ENCODE measurements around the gene HDAC8. TPM values are rescaled to one million over a fixed set of nuclear protein-coding genes. Genes with fewer than 3 reads are reported as not detected.

HDAC8 gene
- total and polyA plus RNA-seq, 9 of the 15 experiments (the other 6 are each of a cell fraction or from before 2014, with no cell fraction given): 18.9 to 53.8 (median 28.7) TPM

- TF ChIP-seq ATF2 (CRISPR knock-in tag; IDR thresholded peaks at IDR 0.05) (no peak), THRB (CRISPR knock-in tag; conservative IDR thresholded peaks at IDR 0.05) (no peak), ARID2 (IDR thresholded peaks at IDR 0.05) (no peak), CREBBP (IDR thresholded peaks at IDR 0.05; ENCODE audit: low read depth, low read length) (no peak), ZKSCAN3 (CRISPR knock-in tag; IDR thresholded peaks at IDR 0.05) (no peak), ZNF695 (CRISPR knock-in tag; IDR thresholded peaks at IDR 0.05) (no peak), SMARCA4 (IDR thresholded peaks at IDR 0.05) (0 out of 2 replicates have a peak, but pooled peaks have one; percentile 40), ARNT (IDR thresholded peaks at IDR 0.05) (no peak), SIN3A (IDR thresholded peaks at IDR 0.05; ENCODE audit: borderline replicate concordance in 2 of 2, control insufficient read depth in 1 of 2, low read depth in 2 of 2, low read length in 2 of 2) (no peak), SRSF7 (optimal IDR thresholded peaks at IDR 0.05; ENCODE audit: low read depth, low read length) (no peak), TCF15 (CRISPR knock-in tag; IDR thresholded peaks at IDR 0.05) (no peak), U2AF1 (optimal IDR thresholded peaks at IDR 0.05; ENCODE audit: low read depth, low read length) (no peak), ELK3 (CRISPR knock-in tag; IDR thresholded peaks at IDR 0.05) (no peak), ATF7 (IDR thresholded peaks at IDR 0.05) (no peak), ZNF785 (CRISPR knock-in tag; IDR thresholded peaks at IDR 0.05) (no peak), ZNF175 (CRISPR knock-in tag; IDR thresholded peaks at IDR 0.05; ENCODE audit: low read depth) (no peak), ZNF778 (CRISPR knock-in tag; IDR thresholded peaks at IDR 0.05) (no peak), HDAC6 (IDR thresholded peaks at IDR 0.05; ENCODE audit: low read depth, low read length) (no peak), SNRNP70 (optimal IDR thresholded peaks at IDR 0.05; ENCODE audit: low read depth, low read length) (no peak), ZFP36 (IDR thresholded peaks at IDR 0.05; ENCODE audit: low read depth, low read length, partially characterized antibody) (no peak), TAL1 (IDR thresholded peaks at IDR 0.05) (peak; percentile 67)
- TF ChIP-seq, protein P1, sequence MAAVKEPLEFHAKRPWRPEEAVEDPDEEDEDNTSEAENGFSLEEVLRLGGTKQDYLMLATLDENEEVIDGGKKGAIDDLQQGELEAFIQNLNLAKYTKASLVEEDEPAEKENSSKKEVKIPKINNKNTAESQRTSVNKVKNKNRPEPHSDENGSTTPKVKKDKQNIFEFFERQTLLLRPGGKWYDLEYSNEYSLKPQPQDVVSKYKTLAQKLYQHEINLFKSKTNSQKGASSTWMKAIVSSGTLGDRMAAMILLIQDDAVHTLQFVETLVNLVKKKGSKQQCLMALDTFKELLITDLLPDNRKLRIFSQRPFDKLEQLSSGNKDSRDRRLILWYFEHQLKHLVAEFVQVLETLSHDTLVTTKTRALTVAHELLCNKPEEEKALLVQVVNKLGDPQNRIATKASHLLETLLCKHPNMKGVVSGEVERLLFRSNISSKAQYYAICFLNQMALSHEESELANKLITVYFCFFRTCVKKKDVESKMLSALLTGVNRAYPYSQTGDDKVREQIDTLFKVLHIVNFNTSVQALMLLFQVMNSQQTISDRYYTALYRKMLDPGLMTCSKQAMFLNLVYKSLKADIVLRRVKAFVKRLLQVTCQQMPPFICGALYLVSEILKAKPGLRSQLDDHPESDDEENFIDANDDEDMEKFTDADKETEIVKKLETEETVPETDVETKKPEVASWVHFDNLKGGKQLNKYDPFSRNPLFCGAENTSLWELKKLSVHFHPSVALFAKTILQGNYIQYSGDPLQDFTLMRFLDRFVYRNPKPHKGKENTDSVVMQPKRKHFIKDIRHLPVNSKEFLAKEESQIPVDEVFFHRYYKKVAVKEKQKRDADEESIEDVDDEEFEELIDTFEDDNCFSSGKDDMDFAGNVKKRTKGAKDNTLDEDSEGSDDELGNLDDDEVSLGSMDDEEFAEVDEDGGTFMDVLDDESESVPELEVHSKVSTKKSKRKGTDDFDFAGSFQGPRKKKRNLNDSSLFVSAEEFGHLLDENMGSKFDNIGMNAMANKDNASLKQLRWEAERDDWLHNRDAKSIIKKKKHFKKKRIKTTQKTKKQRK (IDR thresholded peaks at IDR 0.05; ENCODE audit: borderline replicate concordance, low read depth, low read length): no peak
These were observed 102.0 kb downstream of the HDAC8 start (continued) for GRCh38 chrX:72470532-72471223.
